22Rv1 (cell line): ENCODE measurements around the gene MIEF1.

ENCODE experiments used
- H3K27ac ChIP-seq: fragments of 450-650 bp; 2 replicates; pipeline ENCODE4 v1.5.1; 2017
- ZFX ChIP-seq: fragments of 450-650 bp; IDR thresholded peaks from 2 replicates; pipeline ENCODE4 v1.6.1; 2017; ENCODE audit warnings: antibody characterized with exemption, borderline replicate concordance
- TF ChIP-seq, protein P1 (sequence below): fragments of 450-650 bp; IDR thresholded peaks from 2 replicates; pipeline ENCODE4 v1.5.1; 2017; ENCODE audit warnings: mild to moderate bottlenecking

The MIEF1 gene

DNA sequence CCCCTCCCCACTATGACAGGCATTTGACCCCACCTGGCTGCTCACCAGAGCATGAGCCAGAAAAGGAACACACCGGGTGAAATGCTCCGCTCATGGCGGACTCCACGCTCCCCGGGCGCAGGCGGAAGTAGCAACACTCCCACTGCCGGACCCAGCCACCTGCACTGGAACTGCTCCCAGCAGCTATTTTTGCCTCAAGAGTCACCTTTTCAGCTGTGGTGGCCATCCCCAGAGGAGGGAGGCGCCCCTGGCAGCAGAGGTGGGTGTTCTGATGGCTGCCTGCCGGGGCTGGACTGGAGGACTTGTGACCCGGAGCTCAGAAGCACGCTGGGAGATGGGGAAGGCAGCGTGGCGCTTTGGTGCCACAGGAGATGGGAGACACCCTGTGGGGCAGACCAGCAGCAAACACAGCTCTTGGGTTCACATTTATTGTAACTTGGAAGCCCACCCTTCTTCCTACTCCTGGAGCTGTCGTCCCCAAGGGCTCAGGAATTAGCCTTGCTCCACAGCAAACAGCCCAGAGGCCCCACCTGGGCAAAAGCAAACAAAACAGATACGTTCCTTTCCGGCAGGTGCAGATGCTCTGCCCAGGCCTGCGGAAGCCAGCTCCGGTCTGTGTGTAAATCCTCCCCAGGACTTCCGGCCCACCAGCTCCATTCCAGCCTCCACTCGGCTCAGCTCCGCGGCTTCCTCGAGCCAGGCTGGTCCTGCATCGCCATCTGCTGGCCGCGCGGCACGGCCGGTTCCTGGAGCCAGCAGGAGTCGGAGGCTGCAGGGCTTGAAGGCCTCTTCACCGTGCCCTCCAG lies 26.8 kb downstream of the MIEF1 start:
- TF ChIP-seq, protein P1, sequence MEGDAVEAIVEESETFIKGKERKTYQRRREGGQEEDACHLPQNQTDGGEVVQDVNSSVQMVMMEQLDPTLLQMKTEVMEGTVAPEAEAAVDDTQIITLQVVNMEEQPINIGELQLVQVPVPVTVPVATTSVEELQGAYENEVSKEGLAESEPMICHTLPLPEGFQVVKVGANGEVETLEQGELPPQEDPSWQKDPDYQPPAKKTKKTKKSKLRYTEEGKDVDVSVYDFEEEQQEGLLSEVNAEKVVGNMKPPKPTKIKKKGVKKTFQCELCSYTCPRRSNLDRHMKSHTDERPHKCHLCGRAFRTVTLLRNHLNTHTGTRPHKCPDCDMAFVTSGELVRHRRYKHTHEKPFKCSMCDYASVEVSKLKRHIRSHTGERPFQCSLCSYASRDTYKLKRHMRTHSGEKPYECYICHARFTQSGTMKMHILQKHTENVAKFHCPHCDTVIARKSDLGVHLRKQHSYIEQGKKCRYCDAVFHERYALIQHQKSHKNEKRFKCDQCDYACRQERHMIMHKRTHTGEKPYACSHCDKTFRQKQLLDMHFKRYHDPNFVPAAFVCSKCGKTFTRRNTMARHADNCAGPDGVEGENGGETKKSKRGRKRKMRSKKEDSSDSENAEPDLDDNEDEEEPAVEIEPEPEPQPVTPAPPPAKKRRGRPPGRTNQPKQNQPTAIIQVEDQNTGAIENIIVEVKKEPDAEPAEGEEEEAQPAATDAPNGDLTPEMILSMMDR, result peak; percentile 97
- no peak for TF ChIP-seq ZFX
- H3K27ac ChIP-seq, result peak overlapping the region; percentile 99

DNA sequence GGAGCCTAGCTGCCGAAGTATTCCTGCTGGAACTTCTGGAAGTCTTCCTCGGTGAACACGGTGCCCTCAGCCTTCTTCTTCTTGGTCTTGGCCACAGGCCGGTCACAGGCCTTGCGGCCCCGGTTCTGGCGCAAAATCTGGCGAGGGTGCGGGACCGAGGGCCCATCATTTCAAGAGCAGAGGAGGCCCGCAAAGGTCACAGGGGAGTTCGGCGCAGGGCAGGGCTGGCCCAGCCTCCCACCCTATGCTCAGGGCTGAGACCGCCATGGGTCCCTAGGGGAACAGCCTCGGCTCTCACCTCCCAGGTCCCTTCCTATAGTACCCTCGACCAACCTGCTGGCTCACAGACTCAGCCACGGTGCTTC lies 27.4 kb downstream of the MIEF1 start:
- TF ChIP-seq, protein P1, result peak; percentile 65
- TF ChIP-seq ZFX, result no peak
- peak overlapping the region; percentile 99 for H3K27ac ChIP-seq

DNA sequence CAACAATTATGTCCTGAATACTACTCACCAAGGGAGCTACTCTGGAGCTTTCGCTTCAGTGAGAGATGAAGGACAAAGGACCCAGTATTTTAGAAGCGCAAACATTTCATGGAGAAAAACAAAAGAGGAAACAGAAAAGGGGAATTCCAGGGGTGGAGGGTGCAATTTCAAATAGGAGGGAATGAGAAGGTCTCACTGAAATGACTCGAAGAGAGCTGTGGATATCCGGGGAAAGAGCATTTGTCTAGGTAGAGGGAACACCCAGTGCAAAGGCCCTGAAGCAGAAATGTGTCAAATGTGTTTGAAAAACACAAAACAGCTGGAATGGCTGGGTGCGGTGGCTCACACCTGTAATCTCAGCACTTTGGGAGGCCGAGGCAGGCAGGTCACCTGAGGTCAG lies 28.0 kb downstream of the MIEF1 start:
- TF ChIP-seq, protein P1, result no peak
- no peak for TF ChIP-seq ZFX
- H3K27ac ChIP-seq, result peak overlapping the region; percentile 99; the same call in 1 of the 2 replicates

DNA sequence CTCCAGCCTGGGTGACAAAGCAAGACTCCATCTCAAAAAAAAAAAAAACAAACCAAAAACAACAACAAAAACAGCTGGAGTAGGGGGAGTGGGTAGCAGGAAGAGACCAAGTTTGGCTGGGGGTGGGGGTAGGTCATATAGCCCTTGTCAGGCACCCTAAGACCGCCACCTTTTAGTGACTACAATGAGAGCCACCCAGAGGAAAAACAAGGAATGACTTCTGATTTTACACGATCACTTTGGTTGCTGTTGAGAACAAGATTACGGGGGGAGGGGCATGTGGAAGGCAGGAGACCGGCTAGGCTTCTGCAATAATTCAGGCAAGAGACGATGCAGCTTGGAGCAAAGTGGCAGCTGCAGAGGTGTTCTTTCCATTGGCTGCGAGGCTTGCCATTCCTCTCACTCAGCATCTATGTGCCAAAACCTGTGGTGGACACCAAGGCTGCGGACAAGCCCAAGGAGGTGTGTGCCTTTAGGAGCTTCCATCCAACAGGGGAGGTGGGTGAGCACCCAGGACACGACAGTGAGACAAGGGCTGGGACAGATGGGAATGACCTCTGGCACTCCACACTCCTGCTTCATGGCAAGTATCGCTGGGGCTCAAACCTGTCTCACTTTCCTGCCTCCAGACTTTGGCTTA lies 28.7 kb downstream of the MIEF1 start:
- TF ChIP-seq ZFX, result no peak
- TF ChIP-seq, protein P1, result peak; percentile 28
- H3K27ac ChIP-seq, result peak overlapping the region; percentile 99; the same call in 1 of the 2 replicates

DNA sequence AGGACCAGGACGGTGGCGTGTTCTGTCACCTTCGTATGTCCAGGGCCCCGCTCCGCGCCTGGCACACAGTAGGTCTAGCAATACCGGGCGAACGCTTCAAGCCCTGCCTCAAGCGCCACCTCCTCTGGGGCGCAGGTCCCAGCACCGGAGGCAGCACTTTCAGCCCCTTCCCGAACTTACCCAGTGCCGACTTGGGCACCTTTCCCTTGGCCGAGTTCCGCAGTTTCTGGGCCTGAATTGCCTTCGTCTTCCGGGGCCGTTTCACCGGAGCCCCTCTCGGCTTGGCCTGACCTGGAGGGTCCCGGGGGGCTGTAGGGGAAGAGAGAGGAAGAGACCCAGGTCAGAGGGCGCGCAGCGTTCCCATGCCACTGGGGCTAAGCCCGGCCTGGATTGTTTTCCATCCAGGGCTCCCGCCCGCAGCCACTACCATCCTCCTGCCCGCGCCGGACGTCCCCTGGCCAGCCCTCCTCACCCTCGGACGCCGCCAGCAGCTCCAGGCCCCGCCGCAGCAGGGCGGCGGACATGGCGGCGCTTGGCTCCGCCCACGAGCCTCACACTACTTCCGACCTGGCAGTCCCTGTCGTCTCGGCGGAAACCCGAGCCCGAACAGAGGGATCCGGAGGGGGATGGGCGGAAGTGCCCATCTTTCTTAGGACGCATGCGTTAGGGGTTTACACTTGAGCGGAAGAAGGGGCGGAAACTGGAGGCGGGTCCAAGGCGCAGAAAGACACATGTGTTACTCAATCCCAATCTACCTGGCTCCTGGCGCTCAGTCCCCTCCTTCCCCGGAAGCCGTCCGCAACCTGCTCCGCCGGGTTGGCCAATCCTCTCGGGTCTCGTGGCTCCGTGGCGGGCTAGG lies 30.4 kb downstream of the MIEF1 start, which contains the start of gene RPS19BP1:
RPS19BP1 (minus strand) TSS at position 534 of the 859 bp plus-strand sequence; CDS start at position 524, 10 bp downstream.
- H3K27ac ChIP-seq, result peak within 1 kb of the TSS; percentile 77
- TF ChIP-seq, protein P1, result no peak
- TF ChIP-seq ZFX, result no peak

DNA sequence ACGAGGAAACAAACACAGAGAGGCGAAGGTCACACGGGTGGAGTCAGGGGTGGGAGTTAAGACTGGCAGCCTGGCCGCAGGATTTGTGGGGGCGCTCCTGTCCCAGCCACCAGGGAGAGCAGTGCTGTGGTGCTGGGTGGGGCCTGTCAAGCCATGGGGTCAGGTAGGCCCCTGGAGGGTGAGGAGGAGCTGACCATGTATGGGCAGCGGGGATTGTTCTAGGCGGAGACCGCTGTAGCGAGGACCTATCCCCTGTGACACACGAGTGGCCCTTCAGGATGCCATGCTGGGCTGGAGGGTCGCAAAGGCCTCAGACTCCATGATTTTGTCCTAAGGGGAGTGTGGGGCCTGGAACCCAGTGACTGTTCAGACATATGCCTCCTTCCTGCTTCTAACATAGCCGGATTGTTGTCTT lies 32.0 kb downstream of the MIEF1 start:
- H3K27ac ChIP-seq, result peak overlapping the region; percentile 77

More for the DNA sequence above, 32.0 kb downstream of the MIEF1 start:
- TF ChIP-seq ZFX, result no peak
- TF ChIP-seq, protein P1, result no peak
